K562 (cell line): ENCODE results near the gene INPP5D. TPM values are rescaled to one million over a fixed set of nuclear protein-coding genes. Genes with fewer than 3 reads are reported as not detected.

Source experiments
- ATAC-seq: fragments of 200-7000 bp; cut with Tn5 transposase; 3 replicates; pipeline ENCODE4 v1.9.1; 2020; ENCODE audit warnings: moderate library complexity
- BruUV-seq: library from RNA; stranded (reverse); fragments of 400-500 nt; replicated peaks from 2 replicates; lab custom pipeline; 2021; lab: Mats Ljungman, UMichigan
- CTCF ChIA-PET: fragments of 300-600 bp; formaldehyde crosslinking; extraction: SDS; loops from one replicate; lab custom pipeline; 2021; ENCODE audit warnings: low intra/inter-chr PET ratio; lab: Yijun Ruan, JAX
- POLR2A ChIA-PET: fragments of 300-600, 350-650 bp; sonication (Branson Sonifier 250); formaldehyde crosslinking; extraction: SDS; loops from one replicate; lab custom pipeline; 2021; ENCODE audit warnings: antibody characterized with exemption, inconsistent platforms; lab: Yijun Ruan, JAX
- DNase-seq, 4 experiments: peaks; one replicate each; pipeline versions ENCODE4 v3.0.0 to v3.0.0-alpha.2; 2011 to 2018; ENCODE audit warnings: low spot score in 3 of 4, mixed read lengths in 3 of 4; ENCODE audit errors: extremely low read depth in 1 of 4
- FAIRE-seq: peaks from 2 replicates; lab custom pipeline; 2011; peaks lifted over from hg19 to GRCh38; lab: Jason Lieb, UNC
- H2AFZ ChIP-seq: 2 replicates; pipeline ENCODE4 v1.6.0; 2011; ENCODE audit warnings: low read depth, low read length, control low read depth, inconsistent platforms
- H3K27ac ChIP-seq: fragments of 200-600 bp; 3 replicates; pipeline ENCODE4 v1.8.0; 2011; ENCODE audit warnings: low read depth, mild to moderate bottlenecking, control low read depth, inconsistent platforms, low read length, moderate library complexity, mixed read lengths; ENCODE audit errors: extremely low read depth
- H3K27me3 ChIP-seq, 2 experiments: fragments of 300-600 bp in 1 of 2; 2 replicates in 1 of 2; 3 replicates in 1 of 2; pipeline versions ENCODE4 v1.6.0 to v1.8.0; 2011; ENCODE audit warnings: inconsistent platforms in 2 of 2, low read length in 2 of 2, mild to moderate bottlenecking in 1 of 2, mixed read lengths in 1 of 2, moderate library complexity in 1 of 2; ENCODE audit not compliant: control insufficient read depth in 2 of 2, insufficient read depth in 2 of 2
- H3K36me3 ChIP-seq: fragments of 300-600 bp; 3 replicates; pipeline ENCODE4 v1.8.0; 2011; ENCODE audit warnings: mild to moderate bottlenecking, low read length, inconsistent platforms; ENCODE audit not compliant: control insufficient read depth, insufficient read depth
- H3K4me1 ChIP-seq, 2 experiments: fragments of 200-600 bp in 1 of 2; replicated peaks in 1 of 2; 2 replicates in 1 of 2; 3 replicates in 1 of 2; pipeline versions ENCODE4 v1.5.1 to v1.8.0; 2011; ENCODE audit warnings: inconsistent platforms in 2 of 2, low read length in 2 of 2, mild to moderate bottlenecking in 1 of 2, mixed read lengths in 1 of 2, moderate library complexity in 1 of 2; ENCODE audit not compliant: control insufficient read depth in 2 of 2, insufficient read depth in 2 of 2
- H3K4me2 ChIP-seq: 2 replicates; pipeline ENCODE4 v1.6.1; 2011; ENCODE audit warnings: low read length, control low read depth, inconsistent platforms, mixed read lengths; ENCODE audit not compliant: insufficient read depth
- H3K4me3 ChIP-seq: fragments of 200-600 bp; sonication (generic), shearing (Covaris generic); 2 replicates; pipeline ENCODE4 v1.5.1; 2016; ENCODE audit warnings: control low read depth, inconsistent platforms
- H3K79me2 ChIP-seq: fragments of 200-600 bp; 3 replicates; pipeline ENCODE4 v1.8.0; 2011; ENCODE audit warnings: low read length, inconsistent platforms; ENCODE audit not compliant: control insufficient read depth, insufficient read depth
- H3K9ac ChIP-seq, 2 experiments: 2 replicates each; pipeline versions ENCODE4 v1.6.0 to v1.6.1; 2011; ENCODE audit warnings: low read depth in 2 of 2, low read length in 2 of 2, control low read depth in 1 of 2, inconsistent platforms in 1 of 2, mild to moderate bottlenecking in 1 of 2, mixed read lengths in 1 of 2; ENCODE audit not compliant: insufficient read depth in 1 of 2
- H3K9me1 ChIP-seq: one replicate; pipeline ENCODE4 v1.6.0; 2011; ENCODE audit warnings: inconsistent platforms, mild to moderate bottlenecking, low read length, moderate library complexity; ENCODE audit not compliant: control insufficient read depth, insufficient read depth
- H3K9me3 ChIP-seq: replicated peaks from 2 replicates; pipeline ENCODE4 v1.5.1; 2011; ENCODE audit warnings: low read depth, low read length, inconsistent platforms; ENCODE audit not compliant: control insufficient read depth, insufficient read depth
- H4K20me1 ChIP-seq: replicated peaks from 2 replicates; pipeline ENCODE4 v1.6.1; 2011; ENCODE audit warnings: low read length, inconsistent platforms, mixed read lengths; ENCODE audit not compliant: control insufficient read depth, insufficient read depth
- FOXJ3 ChIP-seq: sonication (generic); formaldehyde crosslinking; IDR thresholded peaks from 2 replicates; pipeline ENCODE4 v1.4.0; 2020; ENCODE audit warnings: mild to moderate bottlenecking, missing genetic modification reagents
- NKRF ChIP-seq: fragments of 450-650 bp; IDR thresholded peaks from 2 replicates; pipeline ENCODE4 v1.6.1; 2016; ENCODE audit warnings: borderline replicate concordance
- NR2C2 ChIP-seq, 2 experiments: fragments of 200-800 bp in 1 of 2; sonication (Bioruptor generic) in 1 of 2; sonication (generic) in 1 of 2; formaldehyde crosslinking in 1 of 2; IDR thresholded peaks; 2 replicates each; pipeline versions ENCODE4 v1.6.1 to v1.8.0; 2016 to 2022; ENCODE audit warnings: mild to moderate bottlenecking in 1 of 2, missing compliant biosample characterization in 1 of 2, missing genetic modification characterization in 1 of 2, missing genetic modification reagents in 1 of 2
- POLR2G ChIP-seq: fragments of 200-400 bp; formaldehyde crosslinking; IDR thresholded peaks from 2 replicates; pipeline ENCODE4 v1.6.1; 2017; ENCODE audit warnings: low read depth, mild to moderate bottlenecking, antibody characterized with exemption, low read length, moderate library complexity
- PRMT5 ChIP-seq: sonication (generic); formaldehyde crosslinking; IDR thresholded peaks from 2 replicates; pipeline ENCODE4 v1.5.0; 2020; ENCODE audit warnings: missing genetic modification reagents
- RUNX1 ChIP-seq: sonication (generic); IDR thresholded peaks from 2 replicates; pipeline ENCODE4 v1.6.1; 2016; ENCODE audit warnings: antibody characterized with exemption, low read depth
- USF1 ChIP-seq: sonication (generic); formaldehyde crosslinking; IDR thresholded peaks from 2 replicates; pipeline ENCODE4 v1.9.0; 2022; ENCODE audit warnings: mild to moderate bottlenecking, missing genetic modification reagents
- WGBS: fragments of 100-300 bp; shearing (Covaris generic); methylation state at CpG from one replicate; pipeline ENCODE4 v1.1.6; 2016; ENCODE audit warnings: low coverage, mixed read lengths; ENCODE audit not compliant: insufficient coverage; ENCODE audit errors: missing lambda C conversion rate; 5-methylcytosine and 5-hydroxymethylcytosine counted together
- in situ Hi-C: fragments of 300-500 bp; cut with MboI; formaldehyde crosslinking; loops from 4 replicates; pipeline ENCODE4 v1.15.0; 2018; ENCODE audit warnings: inconsistent platforms, mixed read lengths
- intact Hi-C: fragments of 100-400 bp; cut with micrococcal nuclease; formaldehyde crosslinking; loops from 2 replicates; pipeline ENCODE4 v1.14.2; 2022
- polyA plus RNA-seq, 8 experiments: library from polyadenylated mRNA; depleted of rRNA in 4 of 8; stranded (reverse) in 5 of 8; unstranded in 3 of 8; fragments of >200 nt; fragmentation: Nextera tagmentation in 2 of 8; fragmentation: Illumina TruSeq in 1 of 8; extraction: Ambion mirVana in 2 of 8; extraction: Trizol in 1 of 8; gene quantifications; 2 replicates each; pipeline versions ENCODE4 v1.2.1 to v1.2.3, GENCODE V29; 2011 to 2014; ENCODE audit warnings: inconsistent platforms in 1 of 8, missing spikeins in 1 of 8
- total RNA-seq, 7 experiments: library from RNA; depleted of rRNA in 6 of 7; stranded (reverse); fragments of >200 nt in 6 of 7; fragmentation: Illumina TruSeq in 2 of 7; extraction: Trizol in 2 of 7; gene quantifications; 2 replicates each; pipeline versions ENCODE4 v1.2.1 to v1.2.3, GENCODE V29; 2011 to 2021; ENCODE audit warnings: low replicate concordance in 1 of 7

INPP5D gene
- total and polyA plus RNA-seq, 9 of the 15 experiments (the other 6 are each of a cell fraction or from before 2014, with no cell fraction given), result 0.55 to 6.2 (median 2.2) TPM

GRCh38 chr2:233131936-233132720 is 72.0 kb downstream of the INPP5D start:
- FAIRE-seq (no peak), ATAC-seq (no peak), DNase-seq (no peak)
- Histone ChIP-seq H3K4me1 (no peaks in the 10 kb centered on the region; a peak in 1 of 5 replicates), H3K27ac (no peak overlapping the region), H3K9me3 (no peaks in the 10 kb centered on the region), H3K4me2 (no peak overlapping the region), H3K27me3 (no peaks in the 10 kb centered on the region; a peak in 1 of 5 replicates), H4K20me1 (no peaks in the 10 kb centered on the region), H3K9ac (no peak overlapping the region), H3K79me2 (no peaks in the 10 kb centered on the region), H3K4me3 (no peak overlapping the region), H3K36me3 (no peaks in the 10 kb centered on the region), H3K9me1 (no peaks in the 10 kb centered on the region), H2AFZ (peak overlapping the region; percentile 21; the same call in 1 of the 2 replicates)
- WGBS, result 41% methylated on average over 8 of the region's 9 CpGs
- intact Hi-C loops, result no loop called here
- in situ Hi-C loops, result no loop called here
- POLR2A ChIA-PET, result interaction anchor here (0.7 kb wide), 1 partner anchor 20 kb away, joined by 3 read pairs; no protein-coding TSS in a partner anchor
- no peak for TF ChIP-seq USF1
- no peak for TF ChIP-seq RUNX1
- no peak for TF ChIP-seq POLR2G
- no peak for TF ChIP-seq NKRF
- TF ChIP-seq NR2C2 (CRISPR knock-in tag; IDR thresholded peaks at IDR 0.05), result no peak
- no peak for TF ChIP-seq NR2C2 (tag; IDR thresholded peaks at IDR 0.05)
- TF ChIP-seq FOXJ3 (CRISPR knock-in tag), result no peak
- TF ChIP-seq PRMT5 (CRISPR knock-in tag), result no peak
- CTCF ChIA-PET, result no interaction called here
- no TSS peak for BruUV-seq
